Measurements from ENCODE around the gene AURKA. TPM values are rescaled to one million over a fixed set of nuclear protein-coding genes. Genes with fewer than 3 reads are reported as not detected.

Gene AURKA
- total and polyA plus RNA-seq, 2 experiments from 2014 or later = 75.8 to 82.0 TPM

DNA sequence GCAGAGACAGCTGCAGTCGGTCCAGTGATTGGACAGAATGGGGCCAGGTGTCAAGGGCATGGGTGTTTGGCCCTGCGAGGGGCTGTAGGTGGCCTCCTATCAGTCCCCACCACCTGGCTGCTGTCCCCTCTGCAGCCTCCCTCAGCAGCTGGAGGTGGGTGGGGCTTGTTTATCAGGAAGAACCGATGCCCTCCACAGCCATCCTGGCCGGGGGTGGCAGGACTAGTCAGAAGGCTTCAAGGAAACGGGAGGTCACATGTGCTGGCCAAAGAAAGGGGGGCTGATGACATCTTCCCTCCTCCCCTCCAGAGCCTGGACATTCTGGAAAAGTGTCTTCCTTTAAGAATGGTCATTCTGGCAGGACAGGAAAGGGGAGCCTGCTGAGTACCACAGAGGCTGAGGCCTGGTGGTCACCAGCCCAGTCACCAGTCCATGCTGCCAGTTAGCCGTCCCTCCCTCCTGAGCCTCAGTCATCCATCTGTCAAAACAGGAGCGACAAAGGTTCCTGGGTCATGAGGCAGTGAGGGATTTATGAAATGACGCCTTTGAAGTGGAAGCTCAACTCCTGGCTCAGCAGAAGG, 29.1 kb downstream of the AURKA start (continued):
- TF ChIP-seq, protein P1, sequence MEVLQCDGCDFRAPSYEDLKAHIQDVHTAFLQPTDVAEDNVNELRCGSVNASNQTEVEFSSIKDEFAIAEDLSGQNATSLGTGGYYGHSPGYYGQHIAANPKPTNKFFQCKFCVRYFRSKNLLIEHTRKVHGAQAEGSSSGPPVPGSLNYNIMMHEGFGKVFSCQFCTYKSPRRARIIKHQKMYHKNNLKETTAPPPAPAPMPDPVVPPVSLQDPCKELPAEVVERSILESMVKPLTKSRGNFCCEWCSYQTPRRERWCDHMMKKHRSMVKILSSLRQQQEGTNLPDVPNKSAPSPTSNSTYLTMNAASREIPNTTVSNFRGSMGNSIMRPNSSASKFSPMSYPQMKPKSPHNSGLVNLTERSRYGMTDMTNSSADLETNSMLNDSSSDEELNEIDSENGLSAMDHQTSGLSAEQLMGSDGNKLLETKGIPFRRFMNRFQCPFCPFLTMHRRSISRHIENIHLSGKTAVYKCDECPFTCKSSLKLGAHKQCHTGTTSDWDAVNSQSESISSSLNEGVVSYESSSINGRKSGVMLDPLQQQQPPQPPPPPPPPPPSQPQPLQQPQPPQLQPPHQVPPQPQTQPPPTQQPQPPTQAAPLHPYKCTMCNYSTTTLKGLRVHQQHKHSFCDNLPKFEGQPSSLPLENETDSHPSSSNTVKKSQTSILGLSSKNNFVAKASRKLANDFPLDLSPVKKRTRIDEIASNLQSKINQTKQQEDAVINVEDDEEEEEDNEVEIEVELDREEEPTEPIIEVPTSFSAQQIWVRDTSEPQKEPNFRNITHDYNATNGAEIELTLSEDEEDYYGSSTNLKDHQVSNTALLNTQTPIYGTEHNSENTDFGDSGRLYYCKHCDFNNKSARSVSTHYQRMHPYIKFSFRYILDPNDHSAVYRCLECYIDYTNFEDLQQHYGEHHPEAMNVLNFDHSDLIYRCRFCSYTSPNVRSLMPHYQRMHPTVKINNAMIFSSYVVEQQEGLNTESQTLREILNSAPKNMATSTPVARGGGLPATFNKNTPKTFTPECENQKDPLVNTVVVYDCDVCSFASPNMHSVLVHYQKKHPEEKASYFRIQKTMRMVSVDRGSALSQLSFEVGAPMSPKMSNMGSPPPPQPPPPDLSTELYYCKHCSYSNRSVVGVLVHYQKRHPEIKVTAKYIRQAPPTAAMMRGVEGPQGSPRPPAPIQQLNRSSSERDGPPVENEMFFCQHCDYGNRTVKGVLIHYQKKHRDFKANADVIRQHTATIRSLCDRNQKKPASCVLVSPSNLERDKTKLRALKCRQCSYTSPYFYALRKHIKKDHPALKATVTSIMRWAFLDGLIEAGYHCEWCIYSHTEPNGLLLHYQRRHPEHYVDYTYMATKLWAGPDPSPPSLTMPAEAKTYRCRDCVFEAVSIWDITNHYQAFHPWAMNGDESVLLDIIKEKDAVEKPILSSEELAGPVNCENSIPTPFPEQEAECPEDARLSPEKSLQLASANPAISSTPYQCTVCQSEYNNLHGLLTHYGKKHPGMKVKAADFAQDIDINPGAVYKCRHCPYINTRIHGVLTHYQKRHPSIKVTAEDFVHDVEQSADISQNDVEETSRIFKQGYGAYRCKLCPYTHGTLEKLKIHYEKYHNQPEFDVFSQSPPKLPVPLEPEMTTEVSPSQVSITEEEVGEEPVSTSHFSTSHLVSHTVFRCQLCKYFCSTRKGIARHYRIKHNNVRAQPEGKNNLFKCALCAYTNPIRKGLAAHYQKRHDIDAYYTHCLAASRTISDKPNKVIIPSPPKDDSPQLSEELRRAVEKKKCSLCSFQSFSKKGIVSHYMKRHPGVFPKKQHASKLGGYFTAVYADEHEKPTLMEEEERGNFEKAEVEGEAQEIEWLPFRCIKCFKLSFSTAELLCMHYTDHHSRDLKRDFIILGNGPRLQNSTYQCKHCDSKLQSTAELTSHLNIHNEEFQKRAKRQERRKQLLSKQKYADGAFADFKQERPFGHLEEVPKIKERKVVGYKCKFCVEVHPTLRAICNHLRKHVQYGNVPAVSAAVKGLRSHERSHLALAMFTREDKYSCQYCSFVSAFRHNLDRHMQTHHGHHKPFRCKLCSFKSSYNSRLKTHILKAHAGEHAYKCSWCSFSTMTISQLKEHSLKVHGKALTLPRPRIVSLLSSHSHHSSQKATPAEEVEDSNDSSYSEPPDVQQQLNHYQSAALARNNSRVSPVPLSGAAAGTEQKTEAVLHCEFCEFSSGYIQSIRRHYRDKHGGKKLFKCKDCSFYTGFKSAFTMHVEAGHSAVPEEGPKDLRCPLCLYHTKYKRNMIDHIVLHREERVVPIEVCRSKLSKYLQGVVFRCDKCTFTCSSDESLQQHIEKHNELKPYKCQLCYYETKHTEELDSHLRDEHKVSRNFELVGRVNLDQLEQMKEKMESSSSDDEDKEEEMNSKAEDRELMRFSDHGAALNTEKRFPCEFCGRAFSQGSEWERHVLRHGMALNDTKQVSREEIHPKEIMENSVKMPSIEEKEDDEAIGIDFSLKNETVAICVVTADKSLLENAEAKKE (CRISPR knock-in tag; IDR thresholded peaks at IDR 0.05) = no peak
- TF ChIP-seq EZH2 (IDR thresholded peaks at IDR 0.05; ENCODE audit: low read depth, unreplicated experiment) = no peak
- TF ChIP-seq ZNF114 (CRISPR knock-in tag; IDR thresholded peaks at IDR 0.05) = no peak
- TF ChIP-seq NANOG (IDR thresholded peaks at IDR 0.05; ENCODE audit: borderline replicate concordance) = no peak
- TF ChIP-seq ZNF331 (CRISPR knock-in tag; IDR thresholded peaks at IDR 0.05; ENCODE audit: low read depth) = no peak
- TF ChIP-seq CREB1 (CRISPR knock-in tag; IDR thresholded peaks at IDR 0.05; ENCODE audit: low read depth) = no peak

DNA sequence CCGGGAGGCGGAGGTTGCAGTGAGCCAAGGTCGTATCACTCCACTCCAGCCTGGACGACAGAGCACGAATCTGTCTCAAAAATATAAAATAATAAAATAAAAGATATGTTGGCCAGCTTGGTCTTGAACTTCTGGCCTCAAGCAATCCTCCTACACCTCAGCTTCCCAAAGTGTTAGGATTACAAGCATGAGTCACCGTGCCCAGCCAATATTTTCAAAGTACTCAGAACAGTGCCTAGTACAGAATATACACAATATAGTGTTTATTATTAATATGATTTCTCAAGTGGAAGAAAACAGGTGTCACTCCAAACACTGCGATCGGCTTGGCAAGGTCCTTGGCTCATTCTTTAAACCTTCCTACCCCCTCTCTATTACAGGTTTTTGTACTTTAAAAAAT, 30.1 kb downstream of the AURKA start:
- H3K9me2 ChIP-seq (ENCODE audit: insufficient read depth) = no peaks in the 10 kb centered on the region
- no peak overlapping the region for H3K4me3 ChIP-seq
- H3K27me3 Mint-ChIP-seq (ENCODE audit: insufficient read depth, low read depth, poor library complexity) = peaks cover 14% of the 10 kb centered on the region
- H3K27ac ChIP-seq (ENCODE audit: low read depth) = no peak overlapping the region
- peaks cover 14% of the 10 kb centered on the region for H3K4me1 ChIP-seq (ENCODE audit: insufficient read depth)
- no peak overlapping the region for H3K4me2 ChIP-seq
- TF ChIP-seq ETS1 (IDR thresholded peaks at IDR 0.05) (no peak), JUNB (IDR thresholded peaks at IDR 0.05; ENCODE audit: unreplicated experiment) (no peak), ZNF331 (CRISPR knock-in tag; IDR thresholded peaks at IDR 0.05; ENCODE audit: low read depth) (no peak), CREB1 (CRISPR knock-in tag; IDR thresholded peaks at IDR 0.05; ENCODE audit: low read depth) (no peak)
- TF ChIP-seq, protein P2, sequence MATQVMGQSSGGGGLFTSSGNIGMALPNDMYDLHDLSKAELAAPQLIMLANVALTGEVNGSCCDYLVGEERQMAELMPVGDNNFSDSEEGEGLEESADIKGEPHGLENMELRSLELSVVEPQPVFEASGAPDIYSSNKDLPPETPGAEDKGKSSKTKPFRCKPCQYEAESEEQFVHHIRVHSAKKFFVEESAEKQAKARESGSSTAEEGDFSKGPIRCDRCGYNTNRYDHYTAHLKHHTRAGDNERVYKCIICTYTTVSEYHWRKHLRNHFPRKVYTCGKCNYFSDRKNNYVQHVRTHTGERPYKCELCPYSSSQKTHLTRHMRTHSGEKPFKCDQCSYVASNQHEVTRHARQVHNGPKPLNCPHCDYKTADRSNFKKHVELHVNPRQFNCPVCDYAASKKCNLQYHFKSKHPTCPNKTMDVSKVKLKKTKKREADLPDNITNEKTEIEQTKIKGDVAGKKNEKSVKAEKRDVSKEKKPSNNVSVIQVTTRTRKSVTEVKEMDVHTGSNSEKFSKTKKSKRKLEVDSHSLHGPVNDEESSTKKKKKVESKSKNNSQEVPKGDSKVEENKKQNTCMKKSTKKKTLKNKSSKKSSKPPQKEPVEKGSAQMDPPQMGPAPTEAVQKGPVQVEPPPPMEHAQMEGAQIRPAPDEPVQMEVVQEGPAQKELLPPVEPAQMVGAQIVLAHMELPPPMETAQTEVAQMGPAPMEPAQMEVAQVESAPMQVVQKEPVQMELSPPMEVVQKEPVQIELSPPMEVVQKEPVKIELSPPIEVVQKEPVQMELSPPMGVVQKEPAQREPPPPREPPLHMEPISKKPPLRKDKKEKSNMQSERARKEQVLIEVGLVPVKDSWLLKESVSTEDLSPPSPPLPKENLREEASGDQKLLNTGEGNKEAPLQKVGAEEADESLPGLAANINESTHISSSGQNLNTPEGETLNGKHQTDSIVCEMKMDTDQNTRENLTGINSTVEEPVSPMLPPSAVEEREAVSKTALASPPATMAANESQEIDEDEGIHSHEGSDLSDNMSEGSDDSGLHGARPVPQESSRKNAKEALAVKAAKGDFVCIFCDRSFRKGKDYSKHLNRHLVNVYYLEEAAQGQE (IDR thresholded peaks at IDR 0.05; ENCODE audit: unreplicated experiment) = no peak
- H3K36me3 Mint-ChIP-seq (ENCODE audit: low read depth) = peaks cover 3% of the 10 kb centered on the region; the same call in 2 of the 3 replicates
- H3F3A ChIP-seq (replicated peaks; ENCODE audit: low read depth) = no peaks in the 10 kb centered on the region
- no peak overlapping the region for H2AFZ ChIP-seq
- H3K27ac Mint-ChIP-seq = no peak overlapping the region
- no peaks in the 10 kb centered on the region for H3K79me2 ChIP-seq (replicated peaks; ENCODE audit: insufficient read depth)
- peaks cover 11% of the 10 kb centered on the region for H3K4me1 Mint-ChIP-seq
- DNase-seq (ENCODE audit: low spot score) (no peak), ATAC-seq (no peak)
- H3K9me3 Mint-ChIP-seq = no peaks in the 10 kb centered on the region; the same call in 2 of the 3 replicates
- no peaks in the 10 kb centered on the region for H3K27me3 ChIP-seq (ENCODE audit: insufficient read depth)
- no peaks in the 10 kb centered on the region for H4K20me1 ChIP-seq (replicated peaks; ENCODE audit: insufficient read depth)
- H3K36me3 ChIP-seq (ENCODE audit: insufficient read depth) = no peaks in the 10 kb centered on the region
- H3K4me3 Mint-ChIP-seq = no peak overlapping the region
